WTC11 (cell line): Measurements from ENCODE around the gene RAB12. TPM values are rescaled to one million over a fixed set of nuclear protein-coding genes. Genes with fewer than 3 reads are reported as not detected.

Experiments
- ATAC-seq: fragments of 200-7000 bp; cut with Tn5 transposase; 2 replicates; pipeline ENCODE4 v1.10.0; 2021; ENCODE audit warnings: mild to moderate bottlenecking, moderate library complexity
- CTCF ChIA-PET: fragments of 300-600 bp; sonication (Branson Sonifier 250); formaldehyde crosslinking; loops from one replicate; lab custom pipeline; 2021; ENCODE audit warnings: antibody characterized with exemption; lab: Charles Lee
- POLR2A ChIA-PET: fragments of 350-600 bp; sonication (Branson Sonifier 250); formaldehyde crosslinking; loops from one replicate; lab custom pipeline; 2021; ENCODE audit warnings: antibody characterized with exemption; lab: Charles Lee
- DNase-seq: peaks from one replicate; pipeline ENCODE4 v3.0.0; 2021; ENCODE audit warnings: low spot score
- H3K27ac Mint-ChIP-seq: 2 replicates; pipeline ENCODE4 v1.8.0; 2021; ENCODE audit warnings: mixed read lengths
- H3K27me3 Mint-ChIP-seq: 2 replicates; pipeline ENCODE4 v1.8.0; 2021; ENCODE audit warnings: low read depth, mild to moderate bottlenecking, moderate library complexity, mixed read lengths
- H3K36me3 Mint-ChIP-seq: 2 replicates; pipeline ENCODE4 v1.8.0; 2021; ENCODE audit warnings: mixed read lengths
- H3K4me1 Mint-ChIP-seq: 2 replicates; pipeline ENCODE4 v1.8.0; 2022; ENCODE audit warnings: mixed read lengths
- H3K4me3 Mint-ChIP-seq: 2 replicates; pipeline ENCODE4 v1.8.0; 2021; ENCODE audit warnings: mild to moderate bottlenecking, moderate library complexity, mixed read lengths
- H3K9me3 Mint-ChIP-seq: 2 replicates; pipeline ENCODE4 v1.8.0; 2021; ENCODE audit warnings: mixed read lengths
- FOXP1 ChIP-seq: sonication (generic); formaldehyde crosslinking; IDR thresholded peaks from 2 replicates; pipeline ENCODE4 v1.8.0; 2022; ENCODE audit warnings: missing genetic modification reagents, mild to moderate bottlenecking, moderate library complexity, borderline replicate concordance
- GTF2I ChIP-seq: fragments of 250-450 bp; sonication (Bioruptor Pico); conservative IDR thresholded peaks from 2 replicates; pipeline ENCODE4 v1.4.0; 2021; ENCODE audit warnings: mild to moderate bottlenecking
- JAZF1 ChIP-seq: fragments of 250-450 bp; sonication (Bioruptor Pico); IDR thresholded peaks from 2 replicates; pipeline ENCODE4 v1.9.0; 2021; ENCODE audit warnings: moderate library complexity, mild to moderate bottlenecking, inconsistent platforms
- JUN ChIP-seq: sonication (generic); formaldehyde crosslinking; IDR thresholded peaks from 2 replicates; pipeline ENCODE4 v1.8.0; 2023; ENCODE audit warnings: mild to moderate bottlenecking, missing genetic modification reagents
- MYBL2 ChIP-seq: sonication (generic); formaldehyde crosslinking; IDR thresholded peaks from 2 replicates; pipeline ENCODE4 v1.8.1; 2023; ENCODE audit warnings: mild to moderate bottlenecking, moderate library complexity, missing genetic modification reagents
- NR2C2 ChIP-seq: sonication (generic); formaldehyde crosslinking; IDR thresholded peaks from 2 replicates; pipeline ENCODE4 v1.8.0; 2022; ENCODE audit warnings: mild to moderate bottlenecking, missing genetic modification reagents
- OVOL2 ChIP-seq: fragments of 250-450 bp; sonication (Bioruptor Pico); IDR thresholded peaks from 2 replicates; pipeline ENCODE4 v1.9.0; 2021; ENCODE audit warnings: mild to moderate bottlenecking, borderline replicate concordance
- RORB ChIP-seq: fragments of 250-450 bp; sonication (Bioruptor Pico); IDR thresholded peaks from 2 replicates; pipeline ENCODE4 v1.9.0; 2021; ENCODE audit warnings: mild to moderate bottlenecking
- ZNF232 ChIP-seq: sonication (generic); formaldehyde crosslinking; IDR thresholded peaks from 2 replicates; pipeline ENCODE4 v1.8.0; 2022; ENCODE audit warnings: mild to moderate bottlenecking, missing genetic modification reagents
- ZNF416 ChIP-seq: fragments of 250-450 bp; sonication (Bioruptor Pico); IDR thresholded peaks from 2 replicates; pipeline ENCODE4 v1.9.0; 2021; ENCODE audit warnings: mild to moderate bottlenecking, inconsistent platforms
- total RNA-seq: library from RNA; stranded (reverse); gene quantifications from 3 replicates; pipeline ENCODE4 v1.2.3, GENCODE V29; 2021
- TF ChIP-seq, protein P1 (sequence below): fragments of 250-450 bp; sonication (Bioruptor Pico); conservative IDR thresholded peaks from 2 replicates; pipeline ENCODE4 v1.9.0; 2021; ENCODE audit warnings: mild to moderate bottlenecking
- TF ChIP-seq, protein P2 (sequence below): sonication (generic); formaldehyde crosslinking; IDR thresholded peaks from 2 replicates; pipeline ENCODE4 v1.8.1; 2022; ENCODE audit warnings: mild to moderate bottlenecking, moderate library complexity, missing genetic modification reagents
- TF ChIP-seq, protein P3 (sequence below): sonication (generic); formaldehyde crosslinking; IDR thresholded peaks from 2 replicates; pipeline ENCODE4 v1.8.0; 2023; ENCODE audit warnings: missing genetic modification reagents, mild to moderate bottlenecking, borderline replicate concordance
- TF ChIP-seq, protein P4 (sequence below): sonication (generic); formaldehyde crosslinking; IDR thresholded peaks from 2 replicates; pipeline ENCODE4 v1.8.1; 2023; ENCODE audit warnings: mild to moderate bottlenecking, moderate library complexity, missing genetic modification reagents
- TF ChIP-seq, protein P5 (sequence below): sonication (generic); formaldehyde crosslinking; IDR thresholded peaks from 2 replicates; pipeline ENCODE4 v1.8.1; 2023; ENCODE audit warnings: mild to moderate bottlenecking, missing genetic modification reagents, moderate library complexity
- TF ChIP-seq, protein P6 (sequence below): sonication (generic); formaldehyde crosslinking; IDR thresholded peaks from 2 replicates; pipeline ENCODE4 v1.8.0; 2022; ENCODE audit warnings: mild to moderate bottlenecking, missing genetic modification reagents
- TF ChIP-seq, protein P7 (sequence below): sonication (generic); formaldehyde crosslinking; IDR thresholded peaks from 2 replicates; pipeline ENCODE4 v1.8.1; 2023; ENCODE audit warnings: mild to moderate bottlenecking, missing genetic modification reagents, moderate library complexity

RAB12 gene
- total RNA-seq, 1 experiment from 2014 or later, result 69.3 TPM

DNA sequence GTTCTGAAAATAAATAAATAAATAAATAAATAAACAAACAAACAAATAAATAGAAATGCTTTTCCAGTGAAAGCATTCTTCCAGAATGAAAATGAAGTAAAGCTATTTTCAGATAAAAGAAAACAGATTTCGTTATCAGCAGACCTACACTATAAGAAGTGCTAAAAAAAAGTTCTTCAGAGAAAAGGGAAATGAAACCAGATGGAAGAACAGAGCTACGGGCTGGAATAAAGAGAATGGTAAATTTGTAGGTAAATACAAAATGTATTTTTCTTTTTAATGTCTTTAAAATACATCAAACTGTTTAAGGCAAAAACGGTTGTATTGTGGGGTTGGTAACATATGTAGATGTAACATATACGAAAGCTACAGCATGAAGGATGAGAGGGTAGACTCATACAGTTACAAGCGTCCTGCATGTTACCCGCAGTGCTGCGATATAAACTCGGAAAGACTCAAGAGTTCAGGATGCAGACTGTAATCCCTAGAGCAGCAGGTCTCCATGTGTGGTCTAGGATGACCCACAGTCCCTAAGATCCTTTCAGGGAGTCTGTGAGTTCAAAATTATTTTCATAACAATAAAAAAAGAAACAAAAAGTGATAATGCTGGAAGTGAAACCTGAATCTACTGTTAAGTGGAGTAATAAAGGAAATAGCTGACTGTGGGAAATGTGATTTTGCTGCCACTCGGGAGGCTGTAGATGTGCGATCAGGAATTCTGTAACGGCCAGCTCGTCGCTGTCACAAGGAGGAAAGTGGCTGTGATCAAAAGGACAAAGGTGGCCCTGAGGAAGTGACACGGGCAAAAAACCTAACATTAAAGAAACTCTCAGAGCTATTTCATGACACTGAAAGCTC lies 5.3 kb upstream of the RAB12 start (continued):
- TF ChIP-seq, protein P1, sequence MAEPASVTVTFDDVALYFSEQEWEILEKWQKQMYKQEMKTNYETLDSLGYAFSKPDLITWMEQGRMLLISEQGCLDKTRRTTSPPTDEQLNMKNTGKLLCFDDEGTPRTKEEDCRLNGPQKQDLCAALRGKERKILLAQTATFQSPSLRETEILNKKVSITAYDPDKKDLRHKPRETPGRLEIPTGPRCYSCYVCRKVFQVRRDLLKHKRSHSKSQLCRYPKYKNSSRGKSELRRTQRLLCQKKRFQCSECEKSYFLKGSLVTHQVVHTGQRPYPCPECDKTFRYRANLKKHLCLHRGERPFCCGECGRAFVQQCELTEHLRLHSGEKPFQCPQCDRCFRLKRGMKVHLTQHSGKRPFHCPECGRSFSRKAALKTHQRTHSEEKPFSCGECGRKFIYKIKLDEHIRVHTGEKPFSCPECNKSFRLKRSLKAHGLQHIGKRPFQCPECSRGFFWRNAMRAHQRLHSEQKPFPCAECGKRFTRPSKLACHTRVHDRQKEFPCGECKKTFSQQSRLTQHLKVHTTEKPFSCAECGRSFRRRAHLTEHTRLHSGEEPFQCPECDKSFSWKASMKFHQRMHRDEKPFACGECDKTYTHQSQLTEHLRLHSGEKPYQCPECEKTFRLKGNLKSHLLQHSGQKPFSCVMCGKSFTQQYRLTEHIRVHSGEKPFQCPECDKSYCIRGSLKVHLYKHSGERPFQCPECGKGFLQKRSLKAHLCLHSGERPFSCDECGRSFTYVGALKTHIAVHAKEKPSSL (CRISPR knock-in tag), result no peak
- TF ChIP-seq ZNF232 (CRISPR knock-in tag) (no peak), ZNF416 (no peak)
- TF ChIP-seq, protein P2, sequence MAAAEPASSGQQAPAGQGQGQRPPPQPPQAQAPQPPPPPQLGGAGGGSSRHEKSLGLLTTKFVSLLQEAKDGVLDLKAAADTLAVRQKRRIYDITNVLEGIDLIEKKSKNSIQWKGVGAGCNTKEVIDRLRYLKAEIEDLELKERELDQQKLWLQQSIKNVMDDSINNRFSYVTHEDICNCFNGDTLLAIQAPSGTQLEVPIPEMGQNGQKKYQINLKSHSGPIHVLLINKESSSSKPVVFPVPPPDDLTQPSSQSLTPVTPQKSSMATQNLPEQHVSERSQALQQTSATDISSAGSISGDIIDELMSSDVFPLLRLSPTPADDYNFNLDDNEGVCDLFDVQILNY (CRISPR knock-in tag), result no peak

DNA sequence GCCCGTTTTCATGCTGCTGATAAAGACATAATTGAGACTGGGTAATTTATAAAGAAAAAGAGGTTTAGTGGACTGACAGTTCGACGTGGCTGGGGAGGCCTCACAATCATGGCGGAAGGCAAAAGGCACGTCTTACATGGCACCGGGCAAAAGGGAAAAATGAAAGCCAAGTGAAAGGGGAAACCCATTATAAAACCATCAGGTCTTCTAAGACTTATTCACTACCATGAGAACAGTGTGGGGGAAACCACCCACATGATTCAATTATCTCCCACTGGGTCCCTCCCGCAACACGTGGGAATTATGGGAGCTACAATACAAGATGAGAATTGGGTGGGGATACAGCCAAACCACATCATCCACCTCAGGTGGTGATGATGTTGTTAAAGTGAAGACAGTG lies 3.3 kb upstream of the RAB12 start:
- DNase-seq (no peak), ATAC-seq (no peak)
- Mint-ChIP-seq H3K27ac (no peak overlapping the region), H3K4me1 (peaks cover 31% of the 10 kb centered on the region), H3K9me3 (no peaks in the 10 kb centered on the region), H3K4me3 (no peak overlapping the region), H3K27me3 (peaks cover 13% of the 10 kb centered on the region), H3K36me3 (peaks cover 6% of the 10 kb centered on the region)
- POLR2A ChIA-PET, result no interaction called here
- CTCF ChIA-PET, result no interaction called here
- no peak for TF ChIP-seq RORB
- no peak for TF ChIP-seq OVOL2 (CRISPR knock-in tag)
- no peak for TF ChIP-seq FOXP1
- TF ChIP-seq MYBL2, result no peak
- no peak for TF ChIP-seq JAZF1 (CRISPR knock-in tag)
- TF ChIP-seq, protein P3, sequence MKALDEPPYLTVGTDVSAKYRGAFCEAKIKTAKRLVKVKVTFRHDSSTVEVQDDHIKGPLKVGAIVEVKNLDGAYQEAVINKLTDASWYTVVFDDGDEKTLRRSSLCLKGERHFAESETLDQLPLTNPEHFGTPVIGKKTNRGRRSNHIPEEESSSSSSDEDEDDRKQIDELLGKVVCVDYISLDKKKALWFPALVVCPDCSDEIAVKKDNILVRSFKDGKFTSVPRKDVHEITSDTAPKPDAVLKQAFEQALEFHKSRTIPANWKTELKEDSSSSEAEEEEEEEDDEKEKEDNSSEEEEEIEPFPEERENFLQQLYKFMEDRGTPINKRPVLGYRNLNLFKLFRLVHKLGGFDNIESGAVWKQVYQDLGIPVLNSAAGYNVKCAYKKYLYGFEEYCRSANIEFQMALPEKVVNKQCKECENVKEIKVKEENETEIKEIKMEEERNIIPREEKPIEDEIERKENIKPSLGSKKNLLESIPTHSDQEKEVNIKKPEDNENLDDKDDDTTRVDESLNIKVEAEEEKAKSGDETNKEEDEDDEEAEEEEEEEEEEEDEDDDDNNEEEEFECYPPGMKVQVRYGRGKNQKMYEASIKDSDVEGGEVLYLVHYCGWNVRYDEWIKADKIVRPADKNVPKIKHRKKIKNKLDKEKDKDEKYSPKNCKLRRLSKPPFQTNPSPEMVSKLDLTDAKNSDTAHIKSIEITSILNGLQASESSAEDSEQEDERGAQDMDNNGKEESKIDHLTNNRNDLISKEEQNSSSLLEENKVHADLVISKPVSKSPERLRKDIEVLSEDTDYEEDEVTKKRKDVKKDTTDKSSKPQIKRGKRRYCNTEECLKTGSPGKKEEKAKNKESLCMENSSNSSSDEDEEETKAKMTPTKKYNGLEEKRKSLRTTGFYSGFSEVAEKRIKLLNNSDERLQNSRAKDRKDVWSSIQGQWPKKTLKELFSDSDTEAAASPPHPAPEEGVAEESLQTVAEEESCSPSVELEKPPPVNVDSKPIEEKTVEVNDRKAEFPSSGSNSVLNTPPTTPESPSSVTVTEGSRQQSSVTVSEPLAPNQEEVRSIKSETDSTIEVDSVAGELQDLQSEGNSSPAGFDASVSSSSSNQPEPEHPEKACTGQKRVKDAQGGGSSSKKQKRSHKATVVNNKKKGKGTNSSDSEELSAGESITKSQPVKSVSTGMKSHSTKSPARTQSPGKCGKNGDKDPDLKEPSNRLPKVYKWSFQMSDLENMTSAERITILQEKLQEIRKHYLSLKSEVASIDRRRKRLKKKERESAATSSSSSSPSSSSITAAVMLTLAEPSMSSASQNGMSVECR (CRISPR knock-in tag), result no peak
- TF ChIP-seq GTF2I, result no peak

DNA sequence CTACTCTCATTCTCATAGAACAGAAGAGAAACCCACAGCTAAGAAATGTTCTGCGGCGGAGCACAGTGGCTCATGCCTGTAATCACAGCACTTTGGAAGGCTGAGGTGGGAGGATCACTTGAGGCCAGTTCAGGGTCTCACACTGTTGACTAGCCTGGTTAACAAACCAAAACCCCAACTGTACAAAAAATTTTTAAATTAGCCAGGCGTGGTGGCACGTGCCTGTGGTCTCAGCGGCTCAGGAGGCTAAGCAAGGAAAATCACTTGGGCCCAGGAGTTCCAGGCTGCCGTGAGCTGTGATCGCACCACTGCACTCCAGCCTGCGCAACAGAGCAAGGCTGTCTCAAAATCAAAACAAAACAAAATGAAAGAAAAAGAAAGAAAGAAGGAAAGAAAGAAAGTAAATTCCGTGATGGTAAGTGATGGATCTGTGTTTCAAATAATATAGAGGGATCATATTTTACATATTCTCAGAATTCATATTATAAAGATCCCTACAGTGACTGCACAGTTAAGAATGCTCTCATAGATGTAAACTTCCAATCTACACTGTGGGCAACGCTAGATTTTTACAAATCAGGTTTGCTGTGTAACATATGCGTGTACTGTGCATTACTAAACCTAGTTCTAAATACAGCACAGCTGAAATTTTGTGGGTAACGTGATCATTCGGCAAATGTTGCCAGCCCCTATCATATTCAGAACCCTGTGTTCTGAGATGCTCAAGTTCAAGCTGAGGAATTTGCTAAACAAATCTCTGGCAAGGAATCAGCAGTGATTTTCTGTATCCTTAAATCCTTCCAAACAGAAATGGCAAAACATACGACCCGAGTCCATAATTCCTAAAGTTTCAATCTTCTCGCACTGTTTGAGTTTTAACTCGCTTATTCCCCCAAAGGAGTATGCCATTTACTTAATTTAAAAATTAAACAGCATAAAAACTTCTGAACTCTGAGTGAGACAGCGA lies 1.2 kb upstream of the RAB12 start:
- H3K4me1 Mint-ChIP-seq, result peaks cover 51% of the 10 kb centered on the region
- DNase-seq, result no peak
- H3K36me3 Mint-ChIP-seq, result peaks cover 19% of the 10 kb centered on the region
- H3K9me3 Mint-ChIP-seq, result no peaks in the 10 kb centered on the region
- H3K4me3 Mint-ChIP-seq, result peak overlapping the region; percentile 83
- ChIA-PET CTCF (interaction anchor here (1.0 to 1.5 kb wide), 4 partner anchors 32 to 128 kb away, joined by 3 to 10 read pairs (median 6); no protein-coding TSS in a partner anchor), POLR2A (interaction anchor here (1.6 kb wide), 1 partner anchor 17 kb away, joined by 4 read pairs; no protein-coding TSS in a partner anchor)
- peaks cover 13% of the 10 kb centered on the region for H3K27me3 Mint-ChIP-seq
- ATAC-seq, result peak; percentile 8; the same call in 1 of the 2 replicates
- H3K27ac Mint-ChIP-seq, result peak overlapping the region; percentile 66
- TF ChIP-seq, protein P4, sequence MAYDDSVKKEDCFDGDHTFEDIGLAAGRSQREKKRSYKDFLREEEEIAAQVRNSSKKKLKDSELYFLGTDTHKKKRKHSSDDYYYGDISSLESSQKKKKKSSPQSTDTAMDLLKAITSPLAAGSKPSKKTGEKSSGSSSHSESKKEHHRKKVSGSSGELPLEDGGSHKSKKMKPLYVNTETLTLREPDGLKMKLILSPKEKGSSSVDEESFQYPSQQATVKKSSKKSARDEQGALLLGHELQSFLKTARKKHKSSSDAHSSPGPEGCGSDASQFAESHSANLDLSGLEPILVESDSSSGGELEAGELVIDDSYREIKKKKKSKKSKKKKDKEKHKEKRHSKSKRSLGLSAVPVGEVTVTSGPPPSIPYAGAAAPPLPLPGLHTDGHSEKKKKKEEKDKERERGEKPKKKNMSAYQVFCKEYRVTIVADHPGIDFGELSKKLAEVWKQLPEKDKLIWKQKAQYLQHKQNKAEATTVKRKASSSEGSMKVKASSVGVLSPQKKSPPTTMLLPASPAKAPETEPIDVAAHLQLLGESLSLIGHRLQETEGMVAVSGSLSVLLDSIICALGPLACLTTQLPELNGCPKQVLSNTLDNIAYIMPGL (CRISPR knock-in tag), result no peak
- TF ChIP-seq, protein P5, sequence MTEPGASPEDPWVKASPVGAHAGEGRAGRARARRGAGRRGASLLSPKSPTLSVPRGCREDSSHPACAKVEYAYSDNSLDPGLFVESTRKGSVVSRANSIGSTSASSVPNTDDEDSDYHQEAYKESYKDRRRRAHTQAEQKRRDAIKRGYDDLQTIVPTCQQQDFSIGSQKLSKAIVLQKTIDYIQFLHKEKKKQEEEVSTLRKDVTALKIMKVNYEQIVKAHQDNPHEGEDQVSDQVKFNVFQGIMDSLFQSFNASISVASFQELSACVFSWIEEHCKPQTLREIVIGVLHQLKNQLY (CRISPR knock-in tag), result no peak
- TF ChIP-seq, protein P6, sequence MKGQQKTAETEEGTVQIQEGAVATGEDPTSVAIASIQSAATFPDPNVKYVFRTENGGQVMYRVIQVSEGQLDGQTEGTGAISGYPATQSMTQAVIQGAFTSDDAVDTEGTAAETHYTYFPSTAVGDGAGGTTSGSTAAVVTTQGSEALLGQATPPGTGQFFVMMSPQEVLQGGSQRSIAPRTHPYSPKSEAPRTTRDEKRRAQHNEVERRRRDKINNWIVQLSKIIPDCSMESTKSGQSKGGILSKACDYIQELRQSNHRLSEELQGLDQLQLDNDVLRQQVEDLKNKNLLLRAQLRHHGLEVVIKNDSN (CRISPR knock-in tag), result no peak
- TF ChIP-seq NR2C2 (no peak), JUN (CRISPR knock-in tag) (no peak)
- TF ChIP-seq, protein P7, sequence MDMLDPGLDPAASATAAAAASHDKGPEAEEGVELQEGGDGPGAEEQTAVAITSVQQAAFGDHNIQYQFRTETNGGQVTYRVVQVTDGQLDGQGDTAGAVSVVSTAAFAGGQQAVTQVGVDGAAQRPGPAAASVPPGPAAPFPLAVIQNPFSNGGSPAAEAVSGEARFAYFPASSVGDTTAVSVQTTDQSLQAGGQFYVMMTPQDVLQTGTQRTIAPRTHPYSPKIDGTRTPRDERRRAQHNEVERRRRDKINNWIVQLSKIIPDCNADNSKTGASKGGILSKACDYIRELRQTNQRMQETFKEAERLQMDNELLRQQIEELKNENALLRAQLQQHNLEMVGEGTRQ (CRISPR knock-in tag), result no peak
